SK-N-SH (cell line): Measurements from ENCODE around the gene CARS2. TPM values are rescaled to one million over a fixed set of nuclear protein-coding genes. Genes with fewer than 3 reads are reported as not detected.

Experiments used
- CTCF ChIA-PET: fragments of 300-600, 350-600 bp; formaldehyde crosslinking; extraction: SDS; loops from one replicate; lab custom pipeline; 2021; lab: Yijun Ruan, JAX
- POLR2A ChIA-PET: fragments of 350-600 bp; sonication (Branson Sonifier 250); formaldehyde crosslinking; extraction: SDS; loops from one replicate; lab custom pipeline; 2020; ENCODE audit warnings: antibody characterized with exemption, inconsistent platforms; lab: Yijun Ruan, JAX
- DNase-seq: peaks from one replicate; pipeline ENCODE4 v3.0.0; 2012
- H2AFZ ChIP-seq: fragments of 200-600 bp; sonication (generic); 2 replicates; pipeline ENCODE4 v1.8.1; 2016; ENCODE audit warnings: antibody characterized with exemption, mild to moderate bottlenecking, low read depth
- H3F3A ChIP-seq: fragments of 200-600 bp; sonication (generic); replicated peaks from 2 replicates; pipeline ENCODE3; 2016; ENCODE audit warnings: antibody characterized with exemption, mild to moderate bottlenecking; ENCODE audit not compliant: insufficient read depth
- H3K27ac ChIP-seq, 2 experiments: fragments of 200-500 bp in 1 of 2; fragments of 200-600 bp in 1 of 2; sonication (Bioruptor generic) in 1 of 2; sonication (generic), shearing (Covaris generic) in 1 of 2; 2 replicates each; pipeline versions ENCODE4 v1.5.1 to v1.6.1; 2014 to 2016; ENCODE audit warnings: low read depth in 2 of 2, inconsistent platforms in 1 of 2, low read length in 1 of 2, mild to moderate bottlenecking in 1 of 2, mixed read lengths in 1 of 2
- H3K27me3 ChIP-seq: fragments of 200-600 bp; sonication (generic), shearing (Covaris generic); 2 replicates; pipeline ENCODE4 v1.6.1; 2016; ENCODE audit warnings: mixed run types; ENCODE audit not compliant: insufficient read depth
- H3K36me3 ChIP-seq, 2 experiments: fragments of 200-500 bp in 1 of 2; fragments of 200-600 bp in 1 of 2; sonication (Bioruptor generic) in 1 of 2; sonication (generic) in 1 of 2; replicated peaks in 1 of 2; 2 replicates each; pipeline versions ENCODE3 to v1.5.1; 2014 to 2016; ENCODE audit warnings: low read length in 1 of 2, mild to moderate bottlenecking in 1 of 2; ENCODE audit not compliant: insufficient read depth in 2 of 2, control insufficient read depth in 1 of 2
- H3K4me1 ChIP-seq, 2 experiments: fragments of 200-500 bp in 1 of 2; fragments of 200-600 bp in 1 of 2; sonication (Bioruptor generic) in 1 of 2; sonication (generic), shearing (Covaris generic) in 1 of 2; 2 replicates each; pipeline versions ENCODE4 v1.5.1 to v1.6.1; 2014 to 2016; ENCODE audit warnings: low read depth in 1 of 2, low read length in 1 of 2, mixed run types in 1 of 2; ENCODE audit not compliant: insufficient read depth in 2 of 2, control insufficient read depth in 1 of 2
- H3K4me2 ChIP-seq: fragments of 200-600 bp; sonication (generic), shearing (Covaris generic); 2 replicates; pipeline ENCODE4 v1.6.1; 2017; ENCODE audit warnings: mixed run types
- H3K4me3 ChIP-seq, 2 experiments: fragments of 200-500 bp in 1 of 2; fragments of 200-600 bp in 1 of 2; sonication (Bioruptor generic) in 1 of 2; sonication (generic), shearing (Covaris generic) in 1 of 2; 2 replicates each; pipeline versions ENCODE4 v1.5.1 to v1.8.1; 2014 to 2016; ENCODE audit warnings: low read depth in 2 of 2, inconsistent platforms in 1 of 2, low read length in 1 of 2, mild to moderate bottlenecking in 1 of 2, mixed read lengths in 1 of 2, moderate library complexity in 1 of 2
- H3K79me2 ChIP-seq: fragments of 200-600 bp; sonication (generic); 2 replicates; pipeline ENCODE4 v1.8.1; 2017; ENCODE audit warnings: mild to moderate bottlenecking; ENCODE audit not compliant: insufficient read depth
- H3K9ac ChIP-seq: fragments of 200-600 bp; sonication (generic); 2 replicates; pipeline ENCODE4 v1.6.1; 2017; ENCODE audit warnings: mixed run types
- H3K9me2 ChIP-seq: fragments of 200-600 bp; sonication (generic); 2 replicates; pipeline ENCODE4 v1.6.1; 2017; ENCODE audit warnings: mixed run types
- H3K9me3 ChIP-seq: fragments of 200-600 bp; sonication (generic); 2 replicates; pipeline ENCODE4 v1.6.1; 2017; ENCODE audit warnings: mixed run types, mild to moderate bottlenecking, moderate library complexity
- H4K20me1 ChIP-seq: fragments of 200-600 bp; sonication (generic); 2 replicates; pipeline ENCODE4 v1.6.1; 2017; ENCODE audit warnings: mild to moderate bottlenecking, mixed run types; ENCODE audit not compliant: insufficient read depth
- EP300 ChIP-seq, 2 experiments: IDR thresholded peaks; 2 replicates each; pipeline versions ENCODE4 v1.4.0 to v1.6.1; 2012; ENCODE audit warnings: borderline replicate concordance in 1 of 2, low read depth in 1 of 2, low read length in 1 of 2
- FOXJ3 ChIP-seq: sonication (generic); formaldehyde crosslinking; IDR thresholded peaks from 2 replicates; pipeline ENCODE4 v1.5.1; 2020; ENCODE audit warnings: mild to moderate bottlenecking, missing genetic modification reagents
- GABPA ChIP-seq: IDR thresholded peaks from 2 replicates; pipeline ENCODE4 v1.4.0; 2012; ENCODE audit warnings: low read depth, mild to moderate bottlenecking
- MAX ChIP-seq: IDR thresholded peaks from 2 replicates; pipeline ENCODE4 v1.4.0; 2012; ENCODE audit warnings: low read depth
- PBX3 ChIP-seq: IDR thresholded peaks from 2 replicates; pipeline ENCODE4; 2012
- RCOR1 ChIP-seq: fragments of 150-350 bp; IDR thresholded peaks from 2 replicates; pipeline ENCODE4 v1.6.1; 2017; ENCODE audit warnings: antibody characterized with exemption, low read length
- RFX5 ChIP-seq: IDR thresholded peaks from 2 replicates; pipeline ENCODE4 v1.6.1; 2012; ENCODE audit warnings: mild to moderate bottlenecking, improper control_type of control experiment, low read length
- RXRA ChIP-seq: IDR thresholded peaks from 2 replicates; pipeline ENCODE4 v1.4.0; 2012; ENCODE audit warnings: low read depth, mild to moderate bottlenecking, borderline replicate concordance
- SMC3 ChIP-seq: IDR thresholded peaks from 2 replicates; pipeline ENCODE4 v1.6.1; 2012; ENCODE audit warnings: low read depth, low read length, improper control_type of control experiment
- TEAD4 ChIP-seq: IDR thresholded peaks from 2 replicates; pipeline ENCODE4 v1.4.0; 2012; ENCODE audit warnings: mild to moderate bottlenecking, borderline replicate concordance; ENCODE audit not compliant: insufficient read depth
- USF1 ChIP-seq: IDR thresholded peaks from 2 replicates; pipeline ENCODE4 v1.4.0; 2012; ENCODE audit warnings: low read depth, borderline replicate concordance
- USF2 ChIP-seq: fragments of 150-350 bp; IDR thresholded peaks from 2 replicates; pipeline ENCODE4 v1.6.1; 2017; ENCODE audit warnings: antibody characterized with exemption, low read length, low read depth, borderline replicate concordance
- YY1 ChIP-seq: IDR thresholded peaks from 2 replicates; pipeline ENCODE4 v1.4.0; 2012; ENCODE audit warnings: low read depth, mild to moderate bottlenecking
- ZBTB33 ChIP-seq: IDR thresholded peaks from 2 replicates; pipeline ENCODE4 v1.4.0; 2012; ENCODE audit warnings: low read depth, borderline replicate concordance
- WGBS: methylation state at CpG from one replicate; pipeline ENCODE4 v1.1.6; 2017; ENCODE audit warnings: low lambda C conversion rate; 5-methylcytosine and 5-hydroxymethylcytosine counted together
- polyA plus RNA-seq, 3 experiments: library from polyadenylated mRNA; depleted of rRNA; stranded (reverse); fragments of >200 nt; gene quantifications; 2 replicates each; pipeline ENCODE4 v1.2.3, GENCODE V29; 2012

CARS2 gene
- polyA plus RNA-seq, 1 of the 3 experiments (the other 2 are of a cell fraction) = 78.6 TPM

- Histone ChIP-seq H3K9me2 (no peaks in the 10 kb centered on the region), H3K27me3 (no peaks in the 10 kb centered on the region), H3K4me1 (no peaks in the 10 kb centered on the region), H3K36me3 (no peaks in the 10 kb centered on the region), H3K27ac (no peak overlapping the region), H4K20me1 (no peaks in the 10 kb centered on the region), H3F3A (no peaks in the 10 kb centered on the region), H3K9ac (no peak overlapping the region), H3K79me2 (no peaks in the 10 kb centered on the region), H3K4me3 (no peak overlapping the region), H3K9me3 (no peaks in the 10 kb centered on the region), H3K4me2 (no peak overlapping the region), H2AFZ (no peak overlapping the region)
- ChIA-PET POLR2A (no interaction called here), CTCF (interaction anchor here (1.6 kb wide), 1 partner anchor 12 kb away, joined by 9 read pairs; no protein-coding TSS in a partner anchor)
- DNase-seq = no peak
- 68% methylated on average over 6 of the region's 6 CpGs for WGBS
- no peak for TF ChIP-seq FOXJ3 (CRISPR knock-in tag)
- no peak for TF ChIP-seq RFX5
- no peak for TF ChIP-seq PBX3
- no peak for TF ChIP-seq RXRA
- no peak for TF ChIP-seq TEAD4
- no peak for TF ChIP-seq YY1
- no peak for TF ChIP-seq USF2
- no peak for TF ChIP-seq GABPA
- TF ChIP-seq EP300 (IDR thresholded peaks at IDR 0.05; ENCODE audit: borderline replicate concordance in 1 of 2, low read depth in 1 of 2, low read length in 1 of 2) = no peak
- TF ChIP-seq USF1 = no peak
- no peak for TF ChIP-seq ZBTB33
- TF ChIP-seq SMC3 = no peak
- TF ChIP-seq MAX = no peak
- no peak for TF ChIP-seq RCOR1
Observed at GRCh38 chr13:110605132-110605531, 100.8 kb downstream of the CARS2 start.
